Measurements from ENCODE around the gene GPX7.

- no peak for TF ChIP-seq POLR2A (IDR thresholded peaks at IDR 0.05)
- no peak for TF ChIP-seq CTCF (IDR thresholded peaks at IDR 0.05)
Measured at GRCh38 chr1:52631759-52632331, 29.7 kb downstream of the GPX7 start.

Data from sigmoid colon (tissue), 3 donors.